Measurements from ENCODE around the gene TLK2. TPM values are rescaled to one million over a fixed set of nuclear protein-coding genes. Genes with fewer than 3 reads are reported as not detected.

Gene TLK2
- total and polyA plus RNA-seq, 8 donors = 6.2 to 19.3 (median 13.3) TPM

DNA sequence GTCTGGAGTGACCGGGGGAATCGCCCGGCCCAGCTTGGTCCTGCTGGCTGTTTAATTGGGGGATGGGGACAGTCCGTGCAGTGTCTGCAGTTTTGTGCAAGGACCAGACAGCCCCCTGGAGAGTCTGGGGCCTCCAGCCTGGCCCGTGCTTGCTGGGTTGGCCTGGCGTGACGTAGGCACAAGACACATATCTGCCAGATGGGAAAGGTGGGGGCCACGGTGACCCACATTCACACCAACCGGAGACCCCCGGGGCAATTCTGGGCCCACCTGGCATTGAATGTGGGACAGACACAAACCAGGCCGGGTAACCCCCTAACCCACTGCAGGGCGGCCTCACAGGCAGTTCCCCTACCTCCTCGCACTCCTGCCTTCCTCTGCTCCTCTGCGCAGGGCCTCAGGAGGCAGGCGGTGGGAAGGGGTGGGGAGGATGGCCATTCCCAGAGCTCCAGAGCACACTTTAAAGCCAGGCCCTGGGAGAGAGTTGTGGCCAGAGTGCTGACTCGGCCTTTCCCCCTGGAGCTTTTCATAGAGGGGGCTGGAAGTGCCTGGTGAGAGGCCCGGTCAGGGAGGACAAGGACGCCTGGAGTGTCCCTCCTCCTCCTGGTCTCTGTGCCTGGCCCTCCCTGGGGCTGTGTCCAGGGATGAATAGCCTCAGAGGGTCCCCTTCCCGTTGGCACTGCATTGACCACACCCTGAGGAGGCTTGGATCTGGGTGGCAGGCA is 150.4 kb downstream of the TLK2 start:
- 40 to 44% methylated on average over 19 of the region's 19 CpGs for WGBS, 2 donors
- H3K27me3 ChIP-seq = no peaks in the 10 kb centered on the region

DNA sequence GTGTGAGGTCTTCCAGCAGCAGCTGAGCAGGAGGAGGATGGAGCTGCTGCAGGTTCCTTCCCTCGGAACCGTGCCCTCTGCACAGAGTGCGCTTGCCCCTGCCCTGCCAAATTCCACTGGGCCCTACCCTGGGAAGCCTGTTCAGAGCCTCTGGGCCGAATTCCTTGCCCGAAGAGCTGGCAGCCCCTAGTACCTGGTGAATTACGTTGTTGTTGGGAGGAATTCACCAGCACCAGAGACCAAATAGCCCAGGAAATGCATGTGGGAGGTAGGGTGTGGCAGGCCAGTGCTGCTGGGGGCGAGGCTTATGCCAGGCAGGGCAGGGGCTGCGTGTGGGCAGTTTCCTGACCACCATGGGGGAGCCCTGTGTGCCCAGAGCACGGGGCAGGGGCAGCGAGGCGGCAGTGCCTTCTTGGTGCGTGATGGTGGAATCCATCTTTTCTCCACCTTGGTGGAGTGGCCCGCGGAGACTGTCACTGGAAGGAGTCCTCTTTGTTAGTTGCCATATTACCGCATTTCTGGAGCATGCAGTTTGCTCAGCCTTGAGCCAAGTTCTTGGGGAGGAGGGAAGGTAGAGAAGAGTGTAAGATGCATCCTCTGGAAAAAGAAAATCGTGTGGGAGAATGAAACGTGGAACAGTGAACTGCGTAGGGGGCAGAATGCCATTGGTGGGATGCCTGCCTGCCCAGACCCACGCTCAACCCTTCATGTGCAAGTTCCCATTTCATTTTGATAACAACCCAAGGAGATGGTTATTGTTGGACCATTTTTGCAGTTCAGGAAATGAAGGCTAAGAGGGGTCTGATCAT is 151.1 kb downstream of the TLK2 start:
- peaks cover 0 to 5% (median 0%) of the 10 kb centered on the region in 3 donors for H3K4me1 ChIP-seq
- DNase-seq (no peak), FAIRE-seq (no peak), ATAC-seq (no peak)
- H3K9me3 ChIP-seq = no peaks in the 10 kb centered on the region
- intact Hi-C loops (cut with DNase I) = no loop called here
- 57 to 63% methylated on average over 19 of the region's 19 CpGs for WGBS, 2 donors
- no peaks in the 10 kb centered on the region for H3K36me3 ChIP-seq
- no peak overlapping the region for H3K27ac ChIP-seq
- no peak overlapping the region for H3K4me3 ChIP-seq
- TF ChIP-seq, protein P1, sequence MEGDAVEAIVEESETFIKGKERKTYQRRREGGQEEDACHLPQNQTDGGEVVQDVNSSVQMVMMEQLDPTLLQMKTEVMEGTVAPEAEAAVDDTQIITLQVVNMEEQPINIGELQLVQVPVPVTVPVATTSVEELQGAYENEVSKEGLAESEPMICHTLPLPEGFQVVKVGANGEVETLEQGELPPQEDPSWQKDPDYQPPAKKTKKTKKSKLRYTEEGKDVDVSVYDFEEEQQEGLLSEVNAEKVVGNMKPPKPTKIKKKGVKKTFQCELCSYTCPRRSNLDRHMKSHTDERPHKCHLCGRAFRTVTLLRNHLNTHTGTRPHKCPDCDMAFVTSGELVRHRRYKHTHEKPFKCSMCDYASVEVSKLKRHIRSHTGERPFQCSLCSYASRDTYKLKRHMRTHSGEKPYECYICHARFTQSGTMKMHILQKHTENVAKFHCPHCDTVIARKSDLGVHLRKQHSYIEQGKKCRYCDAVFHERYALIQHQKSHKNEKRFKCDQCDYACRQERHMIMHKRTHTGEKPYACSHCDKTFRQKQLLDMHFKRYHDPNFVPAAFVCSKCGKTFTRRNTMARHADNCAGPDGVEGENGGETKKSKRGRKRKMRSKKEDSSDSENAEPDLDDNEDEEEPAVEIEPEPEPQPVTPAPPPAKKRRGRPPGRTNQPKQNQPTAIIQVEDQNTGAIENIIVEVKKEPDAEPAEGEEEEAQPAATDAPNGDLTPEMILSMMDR (IDR thresholded peaks at IDR 0.05) = no peak
- H3K27me3 ChIP-seq = no peaks in the 10 kb centered on the region

More for the DNA sequence above, 150.4 kb downstream of the TLK2 start:
- Histone ChIP-seq H3K36me3 (no peaks in the 10 kb centered on the region), H3K4me3 (peak overlapping the region in 1 of 4 donors; percentile 48), H3K9me3 (no peaks in the 10 kb centered on the region), H3K27ac (no peak overlapping the region), H3K4me1 (peaks cover 0 to 5% (median 0%) of the 10 kb centered on the region in 3 donors)
- DNase-seq = no peak
- TF ChIP-seq, protein P1 (IDR thresholded peaks at IDR 0.05) = no peak
- intact Hi-C loops (cut with DNase I) = no loop called here
- no peak for FAIRE-seq
- no peak for ATAC-seq

DNA sequence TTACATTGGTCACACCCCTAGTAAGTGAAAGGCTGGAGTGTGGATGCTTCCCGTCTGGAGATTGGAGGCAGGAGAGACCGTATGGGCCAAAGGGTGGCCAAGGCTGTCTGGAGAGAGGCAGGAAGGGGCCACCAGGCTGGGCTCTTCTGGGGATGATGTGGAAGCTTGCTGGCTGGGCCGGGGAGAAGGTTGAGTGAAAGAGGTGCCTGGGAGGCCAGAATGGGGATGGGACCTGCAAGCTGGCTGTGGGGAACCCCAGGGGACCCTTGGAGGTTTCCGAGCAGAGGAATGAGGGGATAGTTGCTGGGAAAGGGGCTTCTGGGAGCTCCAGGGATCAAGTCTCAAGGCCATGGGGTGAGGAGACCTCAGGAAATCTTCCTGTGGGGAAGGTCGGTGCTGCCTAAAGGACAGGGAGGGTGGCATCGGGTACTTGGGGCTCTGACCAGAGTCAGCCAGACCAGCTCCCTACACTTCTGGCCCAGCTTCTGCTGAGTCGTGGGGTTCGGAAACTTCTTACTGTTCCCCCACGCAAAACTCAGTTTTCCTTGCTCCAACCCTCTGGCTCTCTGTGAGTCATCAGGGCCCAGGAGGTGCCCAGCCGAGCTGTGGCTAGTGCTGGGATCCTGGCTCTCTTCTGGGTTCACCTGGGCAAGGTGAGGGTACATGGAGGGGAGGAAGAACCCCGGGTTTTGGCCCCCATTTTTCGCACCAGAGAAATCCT is 151.9 kb downstream of the TLK2 start:
- H3K27ac ChIP-seq = no peak overlapping the region
- no peaks in the 10 kb centered on the region for H3K27me3 ChIP-seq
- ATAC-seq = no peak
- no peak overlapping the region for H3K4me3 ChIP-seq
- WGBS, 2 donors = 50 to 61% methylated on average over 12 of the region's 12 CpGs
- no peak for DNase-seq
- no peak for FAIRE-seq
- TF ChIP-seq, protein P1 (IDR thresholded peaks at IDR 0.05) = no peak
- peaks cover 0 to 5% (median 0%) of the 10 kb centered on the region in 3 donors for H3K4me1 ChIP-seq
- H3K9me3 ChIP-seq = no peaks in the 10 kb centered on the region
- intact Hi-C loops (cut with DNase I) = no loop called here
- H3K36me3 ChIP-seq = no peaks in the 10 kb centered on the region

DNA sequence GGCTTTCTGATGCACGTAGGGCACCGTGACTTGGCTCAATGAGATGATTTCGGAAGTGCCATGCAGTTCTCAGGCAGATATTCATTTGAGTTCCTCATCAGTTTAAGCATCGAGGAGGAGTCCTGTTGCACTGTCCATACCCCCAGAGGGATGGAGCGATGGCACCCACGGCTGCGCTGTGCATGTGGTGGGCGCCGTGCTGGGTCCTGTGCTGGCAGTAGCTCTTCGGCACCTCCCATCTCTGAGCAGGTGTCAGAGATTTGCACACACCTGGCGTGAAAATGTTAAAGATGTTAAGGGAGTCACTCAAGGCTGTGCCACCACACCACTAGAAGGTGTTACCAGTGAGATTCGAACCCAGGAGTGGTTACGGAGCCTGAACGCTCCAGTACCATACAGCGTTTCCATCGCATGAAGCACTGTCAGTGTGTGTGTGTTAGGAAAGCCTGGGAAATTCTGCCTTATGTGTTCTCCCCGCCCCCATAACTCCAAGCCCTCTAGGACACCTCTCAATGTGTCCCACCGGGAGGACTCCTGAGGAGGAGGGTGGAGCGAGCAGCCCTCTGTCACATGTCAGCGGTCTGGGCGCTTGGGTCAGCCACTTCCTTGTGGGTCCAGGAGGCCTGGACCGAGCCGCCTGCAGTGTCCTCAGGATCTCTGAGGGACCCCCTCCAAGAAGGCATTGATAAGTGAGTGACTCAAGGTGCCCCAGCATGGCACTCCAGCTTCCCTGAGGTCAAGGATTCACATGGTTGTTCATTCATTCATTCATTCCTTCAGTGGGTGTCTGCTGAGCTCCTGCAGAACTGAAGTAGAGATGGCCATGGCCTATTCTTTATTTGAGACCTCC is 152.7 kb downstream of the TLK2 start:
- DNase-seq (no peak), ATAC-seq (no peak), FAIRE-seq (no peak)
- no peak overlapping the region for H3K4me3 ChIP-seq
- H3K27ac ChIP-seq = no peak overlapping the region
- TF ChIP-seq, protein P1 (IDR thresholded peaks at IDR 0.05) = no peak
- H3K4me1 ChIP-seq = peaks cover 0 to 5% (median 0%) of the 10 kb centered on the region in 3 donors
- WGBS, 2 donors = 77 to 85% methylated on average over 23 of the region's 23 CpGs
- no peaks in the 10 kb centered on the region for H3K27me3 ChIP-seq
- no peaks in the 10 kb centered on the region for H3K36me3 ChIP-seq
- intact Hi-C loops (cut with DNase I) = no loop called here
- no peaks in the 10 kb centered on the region for H3K9me3 ChIP-seq
